ENCODE results near the gene CLMN. TPM values are rescaled to one million over a fixed set of nuclear protein-coding genes. Genes with fewer than 3 reads are reported as not detected.

Gene CLMN
- total and polyA plus RNA-seq, 4 donors, result 4.5 to 33.5 (median 11.7) TPM

DNA sequence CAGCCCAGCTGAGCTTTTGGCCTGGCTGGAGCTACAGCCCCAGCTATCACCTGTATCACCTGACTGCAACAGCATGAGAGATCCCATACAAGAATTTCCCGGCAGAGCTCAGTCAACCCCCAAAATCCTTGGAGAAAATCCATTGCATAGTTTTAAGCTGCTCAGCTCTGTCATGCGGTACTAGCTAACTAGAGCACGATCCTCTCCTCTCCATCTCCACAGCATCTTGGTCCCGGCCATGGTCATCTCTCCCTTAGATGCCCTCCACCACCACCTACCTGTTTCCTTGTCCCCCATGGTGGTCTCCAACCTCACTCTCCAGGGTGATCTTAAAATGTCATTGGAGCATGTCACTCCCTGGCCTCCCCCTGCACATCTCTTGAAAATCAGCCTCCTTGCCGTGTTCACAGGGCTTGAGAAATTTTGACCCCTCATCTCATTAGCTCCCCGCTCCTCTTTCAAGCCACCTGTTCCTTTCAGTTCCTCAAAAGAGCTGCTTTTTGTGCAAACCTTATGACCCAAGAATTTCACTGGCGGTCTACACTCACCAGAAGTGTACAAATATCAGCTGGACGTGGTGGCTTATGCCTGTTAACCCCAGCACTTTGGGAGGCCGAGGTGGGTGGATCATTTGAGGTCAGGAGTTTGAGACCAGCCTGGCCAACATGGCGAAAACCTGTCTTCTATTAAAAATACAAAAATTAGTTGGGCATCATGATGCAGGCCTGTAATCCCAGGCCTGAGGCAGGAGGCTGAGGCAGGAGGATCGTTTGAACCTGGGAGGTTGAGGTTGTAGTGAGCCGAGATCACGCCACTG is 8.1 kb upstream of the CLMN start:
- DNase-seq, result no peak
- TF ChIP-seq, protein P1, sequence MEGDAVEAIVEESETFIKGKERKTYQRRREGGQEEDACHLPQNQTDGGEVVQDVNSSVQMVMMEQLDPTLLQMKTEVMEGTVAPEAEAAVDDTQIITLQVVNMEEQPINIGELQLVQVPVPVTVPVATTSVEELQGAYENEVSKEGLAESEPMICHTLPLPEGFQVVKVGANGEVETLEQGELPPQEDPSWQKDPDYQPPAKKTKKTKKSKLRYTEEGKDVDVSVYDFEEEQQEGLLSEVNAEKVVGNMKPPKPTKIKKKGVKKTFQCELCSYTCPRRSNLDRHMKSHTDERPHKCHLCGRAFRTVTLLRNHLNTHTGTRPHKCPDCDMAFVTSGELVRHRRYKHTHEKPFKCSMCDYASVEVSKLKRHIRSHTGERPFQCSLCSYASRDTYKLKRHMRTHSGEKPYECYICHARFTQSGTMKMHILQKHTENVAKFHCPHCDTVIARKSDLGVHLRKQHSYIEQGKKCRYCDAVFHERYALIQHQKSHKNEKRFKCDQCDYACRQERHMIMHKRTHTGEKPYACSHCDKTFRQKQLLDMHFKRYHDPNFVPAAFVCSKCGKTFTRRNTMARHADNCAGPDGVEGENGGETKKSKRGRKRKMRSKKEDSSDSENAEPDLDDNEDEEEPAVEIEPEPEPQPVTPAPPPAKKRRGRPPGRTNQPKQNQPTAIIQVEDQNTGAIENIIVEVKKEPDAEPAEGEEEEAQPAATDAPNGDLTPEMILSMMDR (IDR thresholded peaks at IDR 0.05; ENCODE audit: control extremely low read depth, extremely low read depth), result no peak
- H3K27me3 ChIP-seq (ENCODE audit: control insufficient read depth in 3 of 3, insufficient read depth in 3 of 3, low read length in 2 of 3), result no peaks in the 10 kb centered on the region
- no peaks in the 10 kb centered on the region for H3K36me3 ChIP-seq (ENCODE audit: control insufficient read depth in 4 of 4, insufficient read depth in 4 of 4, low read length in 4 of 4)
- WGBS, 2 donors, result 77 to 84% methylated on average over 13 of the region's 13 CpGs
- peaks cover 0 to 2% (median 0%) of the 10 kb centered on the region in 4 donors for H3K9me3 ChIP-seq (ENCODE audit: control insufficient read depth in 4 of 4, insufficient read depth in 3 of 4, low read length in 3 of 4)
- H3K9ac ChIP-seq (ENCODE audit: insufficient read depth in 1 of 2, low read length in 2 of 2), result no peak overlapping the region
- H3K4me3 ChIP-seq, result no peak overlapping the region
- peaks cover 0 to 1% (median 0%) of the 10 kb centered on the region in 5 donors for H3K4me1 ChIP-seq (ENCODE audit: control insufficient read depth in 5 of 5, insufficient read depth in 5 of 5, low read length in 5 of 5)
- no peak overlapping the region for H3K27ac ChIP-seq (ENCODE audit: low read depth in 1 of 2, low read length in 1 of 2)
- ATAC-seq (ENCODE audit: insufficient read depth, low FRiP score), result no peak

DNA sequence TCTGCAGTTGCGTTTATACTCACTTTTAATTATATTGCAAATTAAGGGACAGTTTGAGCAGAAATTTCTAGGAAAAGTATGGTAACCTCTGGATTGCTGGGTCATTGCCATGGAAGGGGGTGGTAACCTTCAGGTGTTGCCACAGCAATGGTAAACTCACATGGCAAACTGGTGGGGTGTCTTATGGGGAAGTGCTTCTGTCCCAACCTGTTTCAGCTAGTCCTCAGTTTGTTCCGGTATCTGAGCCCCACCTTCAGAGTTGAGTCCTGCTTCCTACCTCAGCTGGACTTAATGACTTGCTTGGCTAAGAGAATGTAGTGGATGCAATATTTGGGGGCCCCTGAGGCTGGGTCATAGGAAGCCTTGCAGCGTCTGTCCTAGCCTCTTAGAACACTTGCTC is 7.3 kb upstream of the CLMN start:
- TF ChIP-seq, protein P1 (IDR thresholded peaks at IDR 0.05; ENCODE audit: control extremely low read depth, extremely low read depth), result no peak
- no peak for ATAC-seq (ENCODE audit: insufficient read depth, low FRiP score)
- peaks cover 0 to 2% (median 0%) of the 10 kb centered on the region in 4 donors for H3K9me3 ChIP-seq (ENCODE audit: control insufficient read depth in 4 of 4, insufficient read depth in 3 of 4, low read length in 3 of 4)
- 89 to 94% methylated on average over 3 of the region's 3 CpGs for WGBS, 2 donors
- no peak overlapping the region for H3K4me3 ChIP-seq
- no peak overlapping the region for H3K9ac ChIP-seq (ENCODE audit: insufficient read depth in 1 of 2, low read length in 2 of 2)
- H3K27me3 ChIP-seq (ENCODE audit: control insufficient read depth in 3 of 3, insufficient read depth in 3 of 3, low read length in 2 of 3), result no peaks in the 10 kb centered on the region
- H3K36me3 ChIP-seq (ENCODE audit: control insufficient read depth in 4 of 4, insufficient read depth in 4 of 4, low read length in 4 of 4), result no peaks in the 10 kb centered on the region
- H3K27ac ChIP-seq (ENCODE audit: low read depth in 1 of 2, low read length in 1 of 2), result no peak overlapping the region
- peaks cover 0 to 1% (median 0%) of the 10 kb centered on the region in 5 donors for H3K4me1 ChIP-seq (ENCODE audit: control insufficient read depth in 5 of 5, insufficient read depth in 5 of 5, low read length in 5 of 5)
- no peak for DNase-seq

DNA sequence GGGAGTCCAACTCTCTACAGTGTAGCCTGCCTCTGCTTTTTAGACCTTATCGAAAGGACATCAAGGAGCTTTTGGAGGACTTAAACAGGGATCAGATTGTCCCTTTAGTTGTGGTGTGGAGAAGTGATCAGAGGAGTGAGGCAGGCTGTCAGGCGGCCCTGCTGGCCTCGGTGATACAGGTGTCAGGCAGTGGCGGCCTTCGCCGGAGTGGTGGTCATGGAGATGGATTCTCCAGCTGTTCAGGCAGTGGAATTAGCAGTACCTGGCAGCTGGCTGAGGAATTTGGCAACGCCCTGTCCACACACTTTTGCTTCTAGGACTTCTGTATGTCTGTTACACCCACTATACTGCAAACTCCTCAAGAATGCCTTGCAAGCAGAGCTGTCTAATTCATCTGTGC is 4.2 kb upstream of the CLMN start:
- Histone ChIP-seq H3K4me1 (ENCODE audit: control insufficient read depth in 5 of 5, insufficient read depth in 5 of 5, low read length in 5 of 5) (peaks cover 0 to 11% (median 0%) of the 10 kb centered on the region in 5 donors), H3K36me3 (ENCODE audit: control insufficient read depth in 4 of 4, insufficient read depth in 4 of 4, low read length in 4 of 4) (no peaks in the 10 kb centered on the region), H3K9me3 (ENCODE audit: control insufficient read depth in 4 of 4, insufficient read depth in 3 of 4, low read length in 3 of 4) (peaks cover 0 to 2% (median 0%) of the 10 kb centered on the region in 4 donors), H3K27me3 (ENCODE audit: control insufficient read depth in 3 of 3, insufficient read depth in 3 of 3, low read length in 2 of 3) (no peaks in the 10 kb centered on the region), H3K4me3 (no peak overlapping the region), H3K9ac (ENCODE audit: insufficient read depth in 1 of 2, low read length in 2 of 2) (no peak overlapping the region), H3K27ac (ENCODE audit: low read depth in 1 of 2, low read length in 1 of 2) (no peak overlapping the region)
- WGBS, 2 donors, result 81 to 93% methylated on average over 7 of the region's 7 CpGs
- no peak for DNase-seq
- TF ChIP-seq, protein P1 (IDR thresholded peaks at IDR 0.05; ENCODE audit: control extremely low read depth, extremely low read depth), result no peak
- no peak for ATAC-seq (ENCODE audit: insufficient read depth, low FRiP score)

Measured in lung (tissue), 12 donors.